Measurements from ENCODE around the gene SLC2A10.
A peak's percentile ranks its signal among the peaks of the same experiment; 100 is the strongest.

SLC2A10 gene

GRCh38 chr20:46770330-46771194, 61.1 kb downstream of the SLC2A10 start:
- DNase-seq (ENCODE audit: low read depth): no peak

- no peak for DNase-seq (ENCODE audit: low read depth)
Observed at GRCh38 chr20:46771195-46771588, 61.7 kb downstream of the SLC2A10 start.

- DNase-seq (ENCODE audit: low read depth): no peak
Observed at GRCh38 chr20:46772901-46773300, 63.5 kb downstream of the SLC2A10 start.

GRCh38 chr20:46773680-46774079, 64.2 kb downstream of the SLC2A10 start:
- DNase-seq (ENCODE audit: low read depth): no peak

- no peak for DNase-seq (ENCODE audit: low read depth)
Observed at GRCh38 chr20:46774236-46774635, 64.8 kb downstream of the SLC2A10 start.

GRCh38 chr20:46774943-46775560, 65.6 kb downstream of the SLC2A10 start:
- DNase-seq (ENCODE audit: low read depth): no peak

- no peak for DNase-seq (ENCODE audit: low read depth)
Observed at GRCh38 chr20:46775806-46776205, 66.4 kb downstream of the SLC2A10 start.

GRCh38 chr20:46777331-46777730, 67.9 kb downstream of the SLC2A10 start:
- no peak for DNase-seq (ENCODE audit: low read depth)

- no peak for DNase-seq (ENCODE audit: low read depth)
Observed at GRCh38 chr20:46779831-46780230, 70.4 kb downstream of the SLC2A10 start.

DNA sequence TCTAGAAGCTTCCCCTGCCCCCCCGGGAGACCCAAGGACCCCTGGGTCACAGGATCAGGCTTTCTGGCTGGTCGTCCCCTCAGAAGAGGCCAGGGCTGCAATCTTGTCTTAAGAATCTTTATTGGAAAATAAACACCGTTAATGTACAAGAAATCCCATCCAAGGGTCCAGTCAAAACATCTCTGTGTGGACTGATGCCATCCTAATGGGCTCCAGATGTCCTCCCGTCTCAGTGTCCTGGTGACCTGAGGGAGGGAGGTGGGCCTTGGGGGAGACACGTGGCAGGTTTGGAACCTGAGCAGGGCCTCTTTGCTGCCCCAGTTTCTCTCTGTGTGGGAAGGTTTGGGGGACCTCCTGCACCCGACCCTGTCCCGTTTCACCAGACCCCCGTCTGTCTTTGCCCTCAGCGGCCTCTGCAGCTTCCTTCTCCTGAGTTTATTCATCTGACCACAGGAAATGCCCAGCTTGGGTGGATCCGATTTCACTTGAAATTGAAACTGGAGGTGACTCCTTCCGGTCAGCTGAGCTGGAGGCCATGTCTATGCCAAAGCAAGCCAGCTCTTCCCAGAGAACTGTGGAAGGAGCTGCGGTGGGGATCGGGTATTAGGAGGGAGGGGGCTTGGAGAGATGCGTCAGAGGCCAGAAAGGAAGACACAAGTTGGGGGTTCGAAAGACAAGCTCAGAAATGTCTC, 75.1 kb downstream of the SLC2A10 start:
- peak; percentile 39 for DNase-seq (ENCODE audit: low read depth)

Measured in GM04504 (cell line).